Glomerular visceral epithelial cell (primary cell): ENCODE data around the gene FOLH1.
"Not testable (repeated sequence)": the region's sequence is repeated elsewhere in the genome, so short reads cannot be mapped to it uniquely, and the experiment has no call there.

ENCODE experiments used
- DNase-seq: peaks from one replicate; pipeline ENCODE4 v3.0.0-alpha.2; 2016; ENCODE audit errors: extremely low spot score

Gene FOLH1

GRCh38 chr11:49177936-49178335 lies 30.5 kb downstream of the FOLH1 start:
- not testable (repeated sequence) for DNase-seq

- not testable (repeated sequence) for DNase-seq
These were observed 33.0 kb downstream of the FOLH1 start for GRCh38 chr11:49175378-49175777.

GRCh38 chr11:49174691-49175366 lies 33.6 kb downstream of the FOLH1 start:
- not testable (repeated sequence) for DNase-seq

GRCh38 chr11:49171613-49172012 lies 36.8 kb downstream of the FOLH1 start:
- DNase-seq, result not testable (repeated sequence)

- DNase-seq, result not testable (repeated sequence)
These were observed 38.8 kb downstream of the FOLH1 start for GRCh38 chr11:49169579-49169978.

GRCh38 chr11:49168992-49169391 lies 39.4 kb downstream of the FOLH1 start:
- DNase-seq, result not testable (repeated sequence)

- no peak for DNase-seq
These were observed 57.2 kb downstream of the FOLH1 start for GRCh38 chr11:49151211-49151610.

- not testable (repeated sequence) for DNase-seq
These were observed 106.0 kb downstream of the FOLH1 start for GRCh38 chr11:49102356-49102755.
